B cell (primary cell): ENCODE data around the gene TMPRSS11E. TPM values are rescaled to one million over a fixed set of nuclear protein-coding genes. Genes with fewer than 3 reads are reported as not detected.

Experiments
- ATAC-seq: fragments of 200-7000 bp; cut with Tn5 transposase; one replicate; pipeline ENCODE4 v1.10.0; 2021; ENCODE audit warnings: low read depth, mild to moderate bottlenecking, moderate number of reproducible peaks, moderate library complexity
- CTCF ChIA-PET: fragments of 350-600 bp; sonication (Branson Sonifier 250); formaldehyde crosslinking; loops from one replicate; lab custom pipeline; 2021; ENCODE audit warnings: antibody characterized with exemption, inconsistent platforms; lab: Charles Lee
- POLR2A ChIA-PET: fragments of 350-600 bp; sonication (Branson Sonifier 250); formaldehyde crosslinking; loops from one replicate; lab custom pipeline; 2021; ENCODE audit warnings: antibody characterized with exemption; lab: Charles Lee
- DNase-seq: peaks from one replicate; pipeline ENCODE4 v3.0.0; 2013
- H2AFZ ChIP-seq: 2 replicates; pipeline ENCODE4 v1.6.1; 2012; ENCODE audit warnings: mild to moderate bottlenecking, low read depth, low read length; ENCODE audit not compliant: insufficient read depth, poor library complexity, severe bottlenecking
- H3K27ac ChIP-seq, 2 donors: 1 replicate in 1 of 2; 2 replicates in 1 of 2; pipeline ENCODE4 v1.5.1; 2012 to 2013; ENCODE audit warnings: low read length in 2 of 2, mild to moderate bottlenecking in 2 of 2, moderate library complexity in 1 of 2
- H3K27me3 ChIP-seq, 4 experiments: fragments of 200-600 bp in 1 of 4; sonication (generic) in 1 of 4; replicated peaks in 1 of 4; 1 replicate in 2 of 4; 2 replicates in 2 of 4; pipeline versions ENCODE4 v1.6.1 to v1.7.0; 2013 to 2016; ENCODE audit warnings: low read length in 3 of 4, mild to moderate bottlenecking in 2 of 4, mixed read lengths in 1 of 4, moderate library complexity in 1 of 4; ENCODE audit not compliant: insufficient read depth in 4 of 4, control insufficient read depth in 3 of 4; ENCODE audit errors: control extremely low read depth in 1 of 4
- H3K36me3 ChIP-seq, 2 experiments: replicated peaks in 1 of 2; 1 replicate in 1 of 2; 2 replicates in 1 of 2; pipeline versions ENCODE4 v1.6.1 to v1.7.1; 2013; ENCODE audit warnings: low read length in 1 of 2; ENCODE audit not compliant: insufficient read depth in 2 of 2, control insufficient read depth in 1 of 2; ENCODE audit errors: control extremely low read depth in 1 of 2, extremely low read depth in 1 of 2
- H3K4me1 ChIP-seq, 2 donors: fragments of 200-600 bp in 1 of 2; sonication (generic) in 1 of 2; 1 replicate in 1 of 2; 2 replicates in 1 of 2; pipeline versions ENCODE4 v1.5.1 to v1.6.1; 2013 to 2017; ENCODE audit warnings: low read length in 2 of 2; ENCODE audit not compliant: control insufficient read depth in 2 of 2, insufficient read depth in 2 of 2
- H3K4me2 ChIP-seq: replicated peaks from 2 replicates; pipeline ENCODE3; 2012; ENCODE audit warnings: mild to moderate bottlenecking, low read depth, low read length; ENCODE audit not compliant: poor library complexity, severe bottlenecking
- H3K4me3 ChIP-seq, 5 experiments: fragments of 200-600 bp in 1 of 5; sonication (generic) in 1 of 5; 1 replicate in 3 of 5; 2 replicates in 2 of 5; pipeline versions ENCODE4 v1.5.1 to v1.7.0; 2011 to 2016; ENCODE audit warnings: low read length in 4 of 5, mild to moderate bottlenecking in 4 of 5, low read depth in 2 of 5, control low read depth in 1 of 5, moderate library complexity in 1 of 5; ENCODE audit not compliant: insufficient read depth in 1 of 5; ENCODE audit errors: control extremely low read depth in 1 of 5, extremely low read depth in 1 of 5
- H3K79me2 ChIP-seq: fragments of 200-600 bp; sonication (generic); one replicate; pipeline ENCODE4 v1.6.0; 2016; ENCODE audit warnings: low read length; ENCODE audit not compliant: control insufficient read depth, insufficient read depth
- H3K9ac ChIP-seq: fragments of 200-600 bp; sonication (generic); 2 replicates; pipeline ENCODE4 v1.6.1; 2017; ENCODE audit warnings: mild to moderate bottlenecking, low read length, moderate library complexity
- H3K9me3 ChIP-seq, 3 donors: one replicate each; pipeline versions ENCODE4 v1.6.1 to v1.7.1; 2013; ENCODE audit warnings: low read length in 2 of 3; ENCODE audit not compliant: control insufficient read depth in 2 of 3, insufficient read depth in 1 of 3; ENCODE audit errors: control extremely low read depth in 1 of 3
- H4K20me1 ChIP-seq: 2 replicates; pipeline ENCODE4 v1.6.0; 2012; ENCODE audit warnings: mild to moderate bottlenecking, low read length; ENCODE audit not compliant: insufficient read depth, control insufficient read depth, poor library complexity, severe bottlenecking
- H3K27ac Mint-ChIP-seq: one replicate; pipeline ENCODE4 v1.8.0; 2021; ENCODE audit warnings: mixed read lengths
- H3K27me3 Mint-ChIP-seq: one replicate; pipeline ENCODE4 v1.8.0; 2021; ENCODE audit warnings: mixed read lengths
- H3K4me1 Mint-ChIP-seq: one replicate; pipeline ENCODE4 v1.8.0; 2021; ENCODE audit warnings: mixed read lengths
- H3K4me3 Mint-ChIP-seq: one replicate; pipeline ENCODE4 v1.8.0; 2021; ENCODE audit warnings: mixed read lengths
- H3K9me3 Mint-ChIP-seq: one replicate; pipeline ENCODE4 v1.8.0; 2022; ENCODE audit warnings: mixed read lengths; ENCODE audit not compliant: insufficient read depth
- EZH2 ChIP-seq: IDR thresholded peaks from 2 replicates; pipeline ENCODE4 v1.6.1; 2012; ENCODE audit warnings: borderline replicate concordance, low read depth, mild to moderate bottlenecking, moderate library complexity, low read length; ENCODE audit not compliant: insufficient read depth, poor library complexity, severe bottlenecking
- WGBS: methylation state at CpG from one replicate; pipeline ENCODE4 v1.1.5; 2013; ENCODE audit warnings: missing lambda C conversion rate; ENCODE audit not compliant: insufficient coverage; 5-methylcytosine and 5-hydroxymethylcytosine counted together
- intact Hi-C: fragments of 100-400 bp; cut with micrococcal nuclease; formaldehyde crosslinking; loops from one replicate; pipeline ENCODE4 v1.10.0; 2022
- polyA plus RNA-seq: library from polyadenylated mRNA; depleted of rRNA; stranded (reverse); fragments of >200 nt; gene quantifications from 2 replicates; pipeline ENCODE4 v1.2.3, GENCODE V29; 2012
- total RNA-seq, 2 donors: library from RNA; stranded (reverse); fragments of 120-200 nt in 1 of 2; gene quantifications; 1 replicate in 1 of 2; 2 replicates in 1 of 2; pipeline versions ENCODE4 v1.2.3 to v1.2.4, GENCODE V29; 2013 to 2022
- TF ChIP-seq, protein P1 (sequence below): fragments of 200-600 bp; IDR thresholded peaks from one replicate; pipeline ENCODE4 v1.8.0; 2022; ENCODE audit warnings: antibody characterized with exemption, mild to moderate bottlenecking

TMPRSS11E gene
- total and polyA plus RNA-seq, 2 donors (not counting 1 experiment from before 2014, with no cell fraction given) = 0.06 TPM; not detected in 1

DNA sequence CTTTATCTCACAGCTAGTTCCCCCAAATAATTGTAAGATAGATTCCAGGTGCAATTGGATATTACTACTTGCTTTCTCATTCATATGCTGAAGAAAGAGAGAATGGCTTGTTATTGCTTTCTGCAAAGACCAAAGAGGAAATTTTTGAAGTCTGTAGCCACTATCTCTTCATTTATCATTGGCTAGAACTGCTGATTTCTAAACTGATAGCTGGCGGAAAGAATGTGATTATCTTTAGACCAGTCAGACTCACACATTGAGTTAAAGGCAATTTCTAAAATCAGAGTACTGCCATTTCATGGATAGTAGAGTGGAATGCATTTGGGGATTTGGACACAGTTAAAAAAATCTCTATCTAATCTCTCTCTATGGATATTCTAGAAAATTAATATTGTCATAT, 12.4 kb upstream of the TMPRSS11E start:
- Histone ChIP-seq H3K36me3 (no peaks in the 10 kb centered on the region), H3K4me3 (no peak overlapping the region), H2AFZ (no peak overlapping the region), H3K27me3 (no peaks in the 10 kb centered on the region), H4K20me1 (no peaks in the 10 kb centered on the region), H3K4me2 (no peak overlapping the region), H3K9me3 (no peaks in the 10 kb centered on the region), H3K27ac (no peak overlapping the region), H3K4me1 (peaks cover 13 to 26% of the 10 kb centered on the region in 2 donors), H3K79me2 (no peaks in the 10 kb centered on the region), H3K9ac (no peak overlapping the region)
- POLR2A ChIA-PET = no interaction called here
- intact Hi-C loops = no loop called here
- CTCF ChIA-PET = no interaction called here
- no peak overlapping the region for H3K4me3 Mint-ChIP-seq
- no peak for ATAC-seq
- no peak for DNase-seq
- peaks cover 3% of the 10 kb centered on the region for H3K27me3 Mint-ChIP-seq
- peaks cover 14% of the 10 kb centered on the region for H3K4me1 Mint-ChIP-seq
- WGBS = no CpG with 5 or more reads among the region's 1 CpG
- no peak for TF ChIP-seq EZH2
- TF ChIP-seq, protein P1, sequence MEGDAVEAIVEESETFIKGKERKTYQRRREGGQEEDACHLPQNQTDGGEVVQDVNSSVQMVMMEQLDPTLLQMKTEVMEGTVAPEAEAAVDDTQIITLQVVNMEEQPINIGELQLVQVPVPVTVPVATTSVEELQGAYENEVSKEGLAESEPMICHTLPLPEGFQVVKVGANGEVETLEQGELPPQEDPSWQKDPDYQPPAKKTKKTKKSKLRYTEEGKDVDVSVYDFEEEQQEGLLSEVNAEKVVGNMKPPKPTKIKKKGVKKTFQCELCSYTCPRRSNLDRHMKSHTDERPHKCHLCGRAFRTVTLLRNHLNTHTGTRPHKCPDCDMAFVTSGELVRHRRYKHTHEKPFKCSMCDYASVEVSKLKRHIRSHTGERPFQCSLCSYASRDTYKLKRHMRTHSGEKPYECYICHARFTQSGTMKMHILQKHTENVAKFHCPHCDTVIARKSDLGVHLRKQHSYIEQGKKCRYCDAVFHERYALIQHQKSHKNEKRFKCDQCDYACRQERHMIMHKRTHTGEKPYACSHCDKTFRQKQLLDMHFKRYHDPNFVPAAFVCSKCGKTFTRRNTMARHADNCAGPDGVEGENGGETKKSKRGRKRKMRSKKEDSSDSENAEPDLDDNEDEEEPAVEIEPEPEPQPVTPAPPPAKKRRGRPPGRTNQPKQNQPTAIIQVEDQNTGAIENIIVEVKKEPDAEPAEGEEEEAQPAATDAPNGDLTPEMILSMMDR = no peak
- no peak overlapping the region for H3K27ac Mint-ChIP-seq
- H3K9me3 Mint-ChIP-seq = no peaks in the 10 kb centered on the region

DNA sequence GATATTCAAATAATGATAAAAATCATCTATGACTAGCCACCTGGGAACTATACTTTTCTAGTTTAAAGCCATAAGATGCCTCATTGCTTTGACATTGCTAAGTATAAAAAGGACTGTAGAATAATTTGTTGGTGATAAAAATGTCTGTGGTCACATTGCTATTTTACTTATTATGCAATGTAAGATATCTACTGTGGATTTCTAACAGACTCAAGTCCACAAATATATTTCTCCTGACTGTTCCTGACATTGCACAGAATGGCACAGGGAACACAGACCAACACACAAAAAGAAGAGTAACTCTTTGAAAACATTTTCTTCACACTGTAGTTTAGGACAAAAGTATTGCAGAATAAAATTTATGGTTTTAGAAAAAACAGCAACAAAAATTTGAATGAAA, 2.2 kb upstream of the TMPRSS11E start:
- DNase-seq = no peak
- H3K4me2 ChIP-seq = no peak overlapping the region
- Mint-ChIP-seq H3K27ac (no peak overlapping the region), H3K4me1 (peaks cover 15% of the 10 kb centered on the region), H3K27me3 (no peaks in the 10 kb centered on the region), H3K9me3 (no peaks in the 10 kb centered on the region), H3K4me3 (no peak overlapping the region)
- intact Hi-C loops = no loop called here
- no peaks in the 10 kb centered on the region for H4K20me1 ChIP-seq
- H2AFZ ChIP-seq = no peak overlapping the region
- peaks cover 11 to 13% of the 10 kb centered on the region in 2 donors for H3K4me1 ChIP-seq
- TF ChIP-seq, protein P1 = no peak
- H3K4me3 ChIP-seq = no peak overlapping the region
- no peak for ATAC-seq
- no peak overlapping the region for H3K9ac ChIP-seq
- no peaks in the 10 kb centered on the region for H3K79me2 ChIP-seq
- ChIA-PET CTCF (no interaction called here), POLR2A (no interaction called here)
- no peaks in the 10 kb centered on the region for H3K9me3 ChIP-seq
- no peaks in the 10 kb centered on the region for H3K27me3 ChIP-seq
- no peak overlapping the region for H3K27ac ChIP-seq
- no peaks in the 10 kb centered on the region for H3K36me3 ChIP-seq
